ENCODE results near the gene A2M. TPM values are rescaled to one million over a fixed set of nuclear protein-coding genes. Genes with fewer than 3 reads are reported as not detected.

The A2M gene
- total and polyA plus RNA-seq, 2 experiments from 2014 or later, result 463 to 567 TPM

- Histone ChIP-seq H3K4me1 (ENCODE audit: insufficient read depth) (no peaks in the 10 kb centered on the region), H3K79me2 (no peaks in the 10 kb centered on the region), H3K4me3 (no peak overlapping the region), H3K36me3 (replicated peaks; ENCODE audit: insufficient read depth, low read depth) (no peaks in the 10 kb centered on the region), H3K27me3 (no peaks in the 10 kb centered on the region), H3K9me2 (replicated peaks; ENCODE audit: insufficient read depth) (no peaks in the 10 kb centered on the region), H3K4me2 (no peak overlapping the region), H3K9me3 (ENCODE audit: low read depth) (no peaks in the 10 kb centered on the region), H2AFZ (no peak overlapping the region), H3K27ac (no peak overlapping the region), H4K20me1 (ENCODE audit: insufficient read depth, poor library complexity, severe bottlenecking) (no peaks in the 10 kb centered on the region)
- no peak for DNase-seq (ENCODE audit: low spot score)
- WGBS (ENCODE audit: low lambda C conversion rate, missing lambda C conversion rate), result 77% methylated on average over 5 of the region's 5 CpGs
- TF ChIP-seq, protein P1, sequence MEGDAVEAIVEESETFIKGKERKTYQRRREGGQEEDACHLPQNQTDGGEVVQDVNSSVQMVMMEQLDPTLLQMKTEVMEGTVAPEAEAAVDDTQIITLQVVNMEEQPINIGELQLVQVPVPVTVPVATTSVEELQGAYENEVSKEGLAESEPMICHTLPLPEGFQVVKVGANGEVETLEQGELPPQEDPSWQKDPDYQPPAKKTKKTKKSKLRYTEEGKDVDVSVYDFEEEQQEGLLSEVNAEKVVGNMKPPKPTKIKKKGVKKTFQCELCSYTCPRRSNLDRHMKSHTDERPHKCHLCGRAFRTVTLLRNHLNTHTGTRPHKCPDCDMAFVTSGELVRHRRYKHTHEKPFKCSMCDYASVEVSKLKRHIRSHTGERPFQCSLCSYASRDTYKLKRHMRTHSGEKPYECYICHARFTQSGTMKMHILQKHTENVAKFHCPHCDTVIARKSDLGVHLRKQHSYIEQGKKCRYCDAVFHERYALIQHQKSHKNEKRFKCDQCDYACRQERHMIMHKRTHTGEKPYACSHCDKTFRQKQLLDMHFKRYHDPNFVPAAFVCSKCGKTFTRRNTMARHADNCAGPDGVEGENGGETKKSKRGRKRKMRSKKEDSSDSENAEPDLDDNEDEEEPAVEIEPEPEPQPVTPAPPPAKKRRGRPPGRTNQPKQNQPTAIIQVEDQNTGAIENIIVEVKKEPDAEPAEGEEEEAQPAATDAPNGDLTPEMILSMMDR (IDR thresholded peaks at IDR 0.05; ENCODE audit: poor library complexity), result no peak
- no peak for TF ChIP-seq EZH2 (IDR thresholded peaks at IDR 0.05; ENCODE audit: borderline replicate concordance)
- no peak for TF ChIP-seq EZH2phosphoT487 (IDR thresholded peaks at IDR 0.05; ENCODE audit: low read depth, severe bottlenecking, unreplicated experiment)
Observed at GRCh38 chr12:9108504-9109212, 7.1 kb downstream of the A2M start.

- no peak for DNase-seq (ENCODE audit: low spot score)
- no peak overlapping the region for H3K4me2 ChIP-seq
Observed at GRCh38 chr12:9107542-9107873, 8.2 kb downstream of the A2M start.

DNA sequence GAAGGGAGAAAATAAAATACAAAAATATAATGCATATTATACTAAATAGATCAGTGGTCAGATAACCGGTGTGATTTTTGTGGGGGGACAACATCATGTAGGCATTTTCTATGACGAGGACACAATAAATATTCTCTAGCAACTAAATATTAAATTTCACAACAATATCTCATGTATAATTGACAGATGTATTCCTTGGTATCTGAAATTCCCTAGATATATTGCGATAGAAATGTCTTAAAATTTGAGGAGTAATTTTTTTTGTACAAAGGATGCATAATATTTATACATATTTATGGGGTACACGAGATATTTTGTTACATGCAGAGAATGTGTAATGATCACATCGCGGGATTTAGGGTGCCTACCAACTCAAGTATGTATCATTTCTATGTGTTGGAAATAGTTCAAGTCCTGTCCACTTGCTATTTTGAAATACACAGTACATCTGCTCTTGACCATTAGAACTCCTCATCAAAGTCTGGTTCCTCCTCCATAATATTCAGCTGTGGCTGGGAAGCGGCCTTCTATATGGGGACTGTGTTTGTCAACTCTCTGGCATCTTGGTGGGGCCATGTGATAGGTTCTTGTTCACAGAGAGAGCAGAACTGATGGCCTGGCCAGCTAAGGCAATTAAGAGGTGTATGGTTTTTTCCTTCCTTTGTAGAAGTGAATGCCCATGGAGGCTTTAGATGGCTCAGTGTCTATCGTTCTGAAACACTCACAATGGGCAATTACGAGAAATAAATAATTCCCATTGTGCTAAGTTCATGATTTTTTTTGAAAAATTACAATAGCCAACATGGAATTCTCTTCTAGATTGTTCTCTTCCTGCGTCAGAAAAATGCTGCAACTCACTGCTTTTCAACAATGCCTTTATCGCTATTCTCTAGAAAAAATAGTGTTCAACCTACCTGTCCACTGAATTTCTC is 8.8 kb downstream of the A2M start:
- Histone ChIP-seq H3K4me1 (ENCODE audit: insufficient read depth) (no peaks in the 10 kb centered on the region), H3K79me2 (no peaks in the 10 kb centered on the region), H3K4me2 (no peak overlapping the region), H3K27me3 (no peaks in the 10 kb centered on the region), H4K20me1 (ENCODE audit: insufficient read depth, poor library complexity, severe bottlenecking) (no peaks in the 10 kb centered on the region), H3K27ac (no peak overlapping the region), H3K9me3 (ENCODE audit: low read depth) (no peaks in the 10 kb centered on the region), H3K9me2 (replicated peaks; ENCODE audit: insufficient read depth) (no peaks in the 10 kb centered on the region), H3K36me3 (replicated peaks; ENCODE audit: insufficient read depth, low read depth) (no peaks in the 10 kb centered on the region), H3K4me3 (no peak overlapping the region), H2AFZ (no peak overlapping the region)
- no peak for DNase-seq (ENCODE audit: low spot score)
- TF ChIP-seq EZH2 (IDR thresholded peaks at IDR 0.05; ENCODE audit: borderline replicate concordance), result no peak
- no peak for TF ChIP-seq EZH2phosphoT487 (IDR thresholded peaks at IDR 0.05; ENCODE audit: low read depth, severe bottlenecking, unreplicated experiment)
- TF ChIP-seq, protein P1 (IDR thresholded peaks at IDR 0.05; ENCODE audit: poor library complexity), result no peak
- 94% methylated on average over 11 of the region's 11 CpGs for WGBS (ENCODE audit: low lambda C conversion rate, missing lambda C conversion rate)

More at GRCh38 chr12:9107542-9107873, 8.2 kb downstream of the A2M start:
- Histone ChIP-seq H3K27me3 (no peaks in the 10 kb centered on the region), H3K27ac (no peak overlapping the region), H3K9me3 (ENCODE audit: low read depth) (no peaks in the 10 kb centered on the region), H2AFZ (no peak overlapping the region), H3K79me2 (no peaks in the 10 kb centered on the region), H3K4me3 (no peak overlapping the region), H4K20me1 (ENCODE audit: insufficient read depth, poor library complexity, severe bottlenecking) (no peaks in the 10 kb centered on the region), H3K9me2 (replicated peaks; ENCODE audit: insufficient read depth) (no peaks in the 10 kb centered on the region), H3K36me3 (replicated peaks; ENCODE audit: insufficient read depth, low read depth) (no peaks in the 10 kb centered on the region), H3K4me1 (ENCODE audit: insufficient read depth) (no peaks in the 10 kb centered on the region)
- 97% methylated on average over 3 of the region's 3 CpGs for WGBS (ENCODE audit: low lambda C conversion rate, missing lambda C conversion rate)
- TF ChIP-seq, protein P1 (IDR thresholded peaks at IDR 0.05; ENCODE audit: poor library complexity), result no peak
- TF ChIP-seq EZH2phosphoT487 (IDR thresholded peaks at IDR 0.05; ENCODE audit: low read depth, severe bottlenecking, unreplicated experiment) (no peak), EZH2 (IDR thresholded peaks at IDR 0.05; ENCODE audit: borderline replicate concordance) (no peak)
